Activated CD4-positive, alpha-beta T cell treated with anti-CD3 and anti-CD28 coated beads, Interleukin-2, amount 50 U/mL, for 4 hours (primary cell): ENCODE data around the gene GABBR2.
"Not testable (repeated sequence)": the region's sequence is repeated elsewhere in the genome, so short reads cannot be mapped to it uniquely, and the experiment has no call there.

Source experiments
- DNase-seq, 2 experiments: peaks; one replicate each; pipeline ENCODE4 v3.0.0-alpha.2; 2020

The GABBR2 gene

DNA sequence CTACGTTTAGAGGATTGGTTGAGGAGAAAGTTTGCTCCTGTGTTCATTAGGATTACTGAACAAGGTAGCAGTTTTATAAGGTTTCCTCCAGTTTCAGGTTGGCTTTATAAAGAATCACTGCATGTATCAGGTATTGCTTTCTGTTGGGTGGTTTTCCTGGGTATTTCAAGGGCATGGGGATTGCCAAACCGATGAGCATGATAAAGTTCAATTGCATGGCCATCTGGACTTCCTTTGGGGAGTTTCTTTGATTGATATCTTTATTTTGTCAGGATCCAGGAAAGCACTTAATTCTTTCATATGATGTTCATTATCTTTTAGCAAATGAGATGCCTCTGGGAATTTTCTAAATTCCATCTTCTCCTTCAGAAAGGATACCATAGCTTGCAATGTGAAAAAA lies 10.3 kb upstream of the GABBR2 start:
- no peak for DNase-seq

DNA sequence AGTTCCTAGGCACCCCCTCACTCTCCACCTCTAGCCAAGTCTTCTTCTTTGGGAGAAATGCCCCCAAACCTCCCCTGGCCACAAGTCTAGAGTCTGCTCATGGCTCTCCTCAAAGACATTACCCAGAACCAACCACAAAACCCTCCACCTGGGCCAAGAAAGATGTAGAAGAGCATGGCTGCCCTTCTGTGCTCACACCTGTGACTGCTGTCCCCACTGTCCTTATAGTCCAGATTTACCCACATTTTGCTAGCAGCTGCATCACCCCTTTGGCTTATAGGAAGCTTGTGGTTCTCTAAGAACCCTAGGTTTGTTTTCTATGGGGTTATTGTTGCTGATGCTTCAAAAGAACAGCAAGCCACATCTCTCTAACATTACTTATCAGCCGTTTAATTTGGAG lies 6.1 kb upstream of the GABBR2 start:
- DNase-seq = no peak

DNA sequence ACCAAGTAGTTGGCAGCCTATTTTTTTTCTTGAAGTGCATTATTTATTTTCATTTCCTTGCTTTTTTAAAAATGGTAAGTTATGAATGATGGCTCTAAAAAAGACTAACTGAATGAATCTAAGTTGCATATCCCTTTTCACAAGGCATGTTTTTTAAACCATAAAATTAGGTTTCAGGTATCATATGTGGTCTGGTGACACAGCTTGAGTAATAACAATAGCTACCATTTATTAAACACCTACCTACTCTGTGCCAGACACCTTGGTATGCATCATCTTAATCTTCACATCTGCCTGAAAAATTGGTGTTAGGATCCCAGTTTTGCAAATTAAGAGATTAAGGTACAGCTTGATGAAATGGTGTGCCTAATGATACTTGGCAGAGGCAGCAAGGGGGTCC lies 4.3 kb upstream of the GABBR2 start:
- DNase-seq = no peak

DNA sequence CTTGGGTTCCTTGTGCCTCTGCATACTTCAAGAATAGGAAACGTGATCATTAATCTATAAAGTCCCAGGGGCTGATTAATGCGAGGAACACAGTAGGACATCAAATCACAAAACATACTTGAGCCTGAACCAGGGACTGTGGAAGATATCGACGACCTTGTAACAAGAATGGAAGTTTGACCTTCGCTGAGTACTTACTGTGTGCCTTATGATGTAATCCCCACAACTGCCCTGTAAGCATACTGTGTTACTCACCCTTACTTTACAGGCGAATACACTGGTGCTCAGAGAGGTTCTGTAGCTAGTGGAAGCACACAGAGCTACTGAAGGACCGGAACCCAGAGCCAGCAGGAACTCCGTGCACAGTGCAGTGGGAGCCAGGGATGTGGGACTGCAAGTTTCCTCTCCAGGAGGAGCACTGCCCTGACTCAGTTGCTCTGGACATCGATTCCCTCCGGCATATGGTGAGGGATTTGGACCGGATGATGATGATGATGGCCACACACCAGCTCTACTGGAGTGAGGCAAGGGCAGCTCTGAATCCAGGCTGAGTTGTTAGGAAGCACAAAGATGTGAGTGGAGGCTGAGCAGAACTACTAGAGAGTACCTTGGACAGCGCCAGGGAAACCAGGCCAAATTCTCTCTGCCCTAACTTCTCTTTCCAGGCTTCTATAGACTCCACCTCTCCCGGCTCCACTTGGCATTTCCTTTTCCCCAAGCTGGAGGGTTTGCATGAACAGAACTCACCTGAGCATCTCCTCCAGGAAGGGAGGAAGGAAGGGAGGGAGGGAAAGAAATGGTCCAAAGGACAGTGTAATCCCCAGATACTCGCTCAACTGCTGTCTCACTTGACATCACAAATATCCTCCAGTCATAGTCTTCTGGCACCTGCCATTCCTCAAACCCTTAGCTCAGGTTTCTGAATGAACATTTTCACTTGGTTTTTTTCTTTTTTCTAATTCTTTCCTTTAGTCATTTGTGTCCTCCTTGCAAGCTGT lies 1.5 kb upstream of the GABBR2 start:
- no peak for DNase-seq

DNA sequence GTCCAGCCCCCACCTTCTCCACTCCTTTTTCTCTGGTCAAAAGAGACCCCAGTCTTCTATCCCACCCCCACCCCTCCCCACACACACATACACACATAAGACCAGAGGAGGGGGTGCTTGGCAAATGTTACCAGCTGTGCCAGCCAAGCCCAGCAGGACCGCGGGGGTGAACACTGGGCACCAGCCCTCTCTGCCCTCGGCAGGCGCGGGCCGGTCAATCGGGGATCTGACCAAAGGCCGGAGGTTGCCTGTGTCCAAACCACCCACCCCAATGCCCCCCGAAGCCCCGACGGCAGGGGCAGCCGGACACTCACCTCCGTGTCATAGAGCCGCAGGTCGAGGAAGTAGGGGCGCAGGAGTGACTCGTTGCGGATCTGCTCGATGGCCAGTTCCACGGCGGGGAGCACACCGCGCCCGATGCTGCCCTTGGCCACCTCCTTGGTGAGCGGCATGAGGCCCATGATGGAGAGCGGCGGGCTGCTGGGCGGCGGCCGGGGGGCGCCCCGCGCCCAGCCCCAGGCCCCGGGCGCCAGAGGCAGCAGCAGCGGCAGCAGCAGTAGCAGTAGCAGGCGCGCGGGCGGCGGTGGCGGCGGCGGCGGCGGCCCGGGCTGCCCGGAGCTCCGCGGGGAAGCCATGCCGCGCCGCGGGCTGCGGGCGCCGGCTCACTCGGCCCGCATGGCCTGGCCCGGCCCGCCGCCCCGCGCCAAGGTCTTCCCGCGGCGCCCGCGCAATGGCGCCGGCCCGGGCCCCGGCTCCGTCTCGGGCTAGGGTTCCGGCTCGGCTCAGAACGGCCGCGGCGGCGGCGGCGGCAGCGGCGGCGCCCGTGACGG lies 417 bp downstream of the GABBR2 start:
- no peak for DNase-seq

DNA sequence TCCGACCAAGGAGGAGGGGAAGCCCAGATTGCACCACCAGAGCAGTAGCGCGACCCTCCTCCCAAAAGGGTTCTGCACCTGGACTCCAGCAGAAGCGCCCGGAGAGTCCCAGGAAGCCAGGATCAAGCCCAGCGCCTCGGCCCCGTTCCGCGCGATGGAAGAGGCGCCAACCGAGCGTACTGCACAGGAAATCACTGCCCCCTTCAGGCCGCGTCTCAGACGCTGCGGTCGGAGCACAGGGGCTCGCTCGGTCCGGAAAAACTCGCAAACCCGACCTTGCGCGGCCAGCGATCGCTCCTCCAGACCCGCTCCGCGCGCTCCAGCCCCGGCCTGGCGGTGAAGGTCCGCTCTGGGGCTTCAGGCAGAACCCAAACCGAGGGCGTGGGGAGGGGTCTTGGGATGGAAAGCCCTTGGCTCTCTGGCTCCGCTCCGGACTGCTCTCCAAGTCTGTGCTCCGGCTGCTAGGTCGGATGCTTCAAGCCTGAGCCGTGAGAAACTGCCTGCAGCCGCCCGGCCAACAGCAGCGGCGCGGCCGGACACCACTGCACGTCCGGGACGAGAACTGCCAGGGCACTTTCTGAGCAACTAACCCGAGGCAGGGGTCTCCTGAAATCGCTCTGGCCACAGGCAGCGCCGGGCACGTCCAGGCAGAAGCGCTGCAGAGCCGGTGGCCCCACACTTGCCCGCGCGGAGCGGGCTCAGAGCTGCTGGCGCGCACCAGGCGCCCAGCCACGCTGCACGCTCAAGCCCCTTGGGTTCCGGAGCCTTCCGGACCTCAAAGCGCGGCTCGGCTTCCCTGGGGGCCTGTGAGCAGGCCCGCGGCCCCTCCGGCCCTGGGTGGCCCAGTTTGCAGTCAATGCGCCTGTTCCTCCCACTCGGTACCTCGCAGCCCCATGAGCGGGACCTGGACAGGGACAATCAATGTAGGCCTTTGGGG lies 1.3 kb downstream of the GABBR2 start:
- no peak for DNase-seq

DNA sequence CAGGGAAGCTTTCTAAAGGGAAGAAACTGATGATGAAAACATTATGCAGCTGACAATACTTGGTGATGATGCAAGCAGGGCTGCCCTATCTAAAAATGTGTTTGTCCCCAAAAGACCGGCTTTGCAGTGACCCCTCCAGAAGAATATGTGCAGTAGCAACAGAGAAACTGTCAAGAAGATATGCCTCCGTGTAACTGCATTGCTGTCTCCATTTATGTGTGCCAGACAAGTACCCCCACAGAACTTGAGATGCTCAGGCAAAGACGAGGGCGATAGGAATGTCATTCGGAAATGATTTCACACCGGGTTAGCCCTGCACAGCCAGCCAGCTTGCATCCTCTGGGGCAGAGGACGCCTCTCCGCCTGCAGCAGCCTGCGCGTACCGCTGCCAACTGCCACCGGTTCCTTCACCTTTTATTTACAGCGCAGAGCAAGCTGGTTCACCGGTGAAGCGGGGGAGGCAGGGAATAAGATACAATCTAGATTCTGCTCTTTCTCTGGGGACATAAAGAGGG lies 2.0 kb downstream of the GABBR2 start:
- DNase-seq = no peak

DNA sequence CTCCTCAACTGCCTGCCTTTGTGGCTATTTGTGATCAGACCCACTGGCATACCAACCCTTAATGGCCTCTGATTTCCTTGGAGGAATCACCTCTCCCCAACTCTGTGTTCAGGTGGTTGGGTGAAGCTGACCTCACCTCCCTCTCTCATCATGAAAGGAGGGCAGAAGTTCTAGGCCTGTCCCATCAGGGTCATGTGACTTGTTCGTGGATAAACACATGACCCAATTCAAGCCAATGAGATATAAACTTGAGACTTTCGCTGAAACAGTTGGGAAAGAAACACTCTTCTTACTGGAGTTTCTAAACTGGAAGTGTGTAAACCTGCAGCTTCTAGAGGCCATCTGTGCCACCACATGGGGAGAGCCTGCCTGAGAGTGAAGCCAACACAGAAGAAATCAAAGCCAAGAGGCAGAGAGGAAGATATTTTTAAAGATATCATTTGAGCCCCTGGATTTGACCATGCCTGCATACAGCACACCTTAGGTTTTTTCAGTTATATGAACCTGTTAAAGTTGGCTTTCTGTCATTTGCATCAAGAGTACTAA lies 5.8 kb downstream of the GABBR2 start:
- DNase-seq = no peak

DNA sequence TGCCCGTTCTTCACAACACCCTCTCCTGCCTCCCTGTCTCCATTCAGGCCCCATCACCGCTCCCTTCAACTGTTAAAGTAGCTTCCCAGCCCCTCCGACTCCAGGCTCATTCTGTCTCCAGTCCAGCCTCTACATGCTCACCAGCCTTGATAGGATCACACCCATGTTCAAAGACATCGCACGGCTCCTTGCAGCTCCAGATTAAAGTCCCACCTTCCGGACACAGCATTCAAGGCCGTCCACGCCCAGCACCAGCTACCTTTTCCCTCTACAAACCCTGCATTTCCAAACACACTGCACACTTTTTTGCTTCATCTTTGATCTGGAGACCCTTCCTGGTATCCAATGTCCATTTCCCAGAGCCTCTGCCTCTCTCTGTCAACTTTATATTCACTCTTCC lies 6.4 kb downstream of the GABBR2 start:
- no peak for DNase-seq

DNA sequence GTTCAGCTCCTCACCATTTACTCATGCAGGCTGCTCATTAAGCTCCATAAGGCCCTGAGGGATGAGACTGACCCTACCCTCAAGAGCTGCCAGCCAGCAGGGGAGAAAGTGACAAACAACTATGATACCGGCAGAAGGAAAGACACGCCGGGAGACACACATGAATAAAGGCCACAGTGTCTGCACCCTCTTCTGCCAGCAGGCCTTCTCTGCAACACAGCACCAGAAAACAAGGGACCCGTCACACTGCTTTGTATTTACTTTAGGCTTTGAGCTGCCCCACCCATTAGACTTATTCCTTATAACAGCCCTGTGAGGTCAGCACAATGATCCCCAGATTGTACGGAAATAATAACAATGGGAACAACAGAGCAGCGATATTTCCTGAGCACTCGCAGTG lies 7.2 kb downstream of the GABBR2 start:
- no peak for DNase-seq

DNA sequence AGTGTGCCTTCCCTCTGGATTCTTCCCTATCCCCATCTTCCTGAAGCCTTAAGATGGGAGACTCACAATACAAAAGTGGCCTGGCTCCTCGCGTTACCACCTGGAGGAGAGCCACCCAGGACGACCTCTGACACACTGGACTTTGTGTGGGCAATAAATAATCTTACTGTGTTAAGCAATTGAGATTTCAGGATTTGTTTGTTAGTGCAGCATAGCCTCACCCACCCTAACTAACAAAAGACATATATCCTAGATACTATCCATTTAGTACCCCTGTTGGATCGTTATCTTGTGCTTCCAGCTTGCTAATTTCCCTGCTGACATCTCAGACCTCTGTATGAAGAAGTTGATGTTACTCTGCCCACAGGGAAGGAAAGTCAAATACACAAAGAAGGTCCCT lies 7.9 kb downstream of the GABBR2 start:
- DNase-seq = no peak

DNA sequence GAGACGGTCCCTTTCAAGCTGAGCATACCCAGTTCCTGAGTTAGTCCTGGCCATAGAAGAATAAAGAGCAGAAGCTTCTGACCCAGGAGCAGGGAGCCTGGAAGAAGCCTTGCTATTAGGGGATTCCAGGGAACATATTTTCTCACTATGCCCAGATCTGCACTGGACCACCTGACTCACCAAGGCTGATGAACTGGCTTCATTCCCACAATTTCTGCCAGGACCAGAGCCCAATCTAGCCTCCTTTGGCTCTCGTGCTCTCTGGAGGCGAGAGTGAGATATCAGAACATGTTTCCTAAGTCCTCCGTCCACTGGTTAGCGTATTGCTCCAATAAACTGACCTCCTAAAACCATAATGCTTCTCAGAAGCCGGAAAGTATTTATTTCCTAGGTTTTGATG lies 9.9 kb downstream of the GABBR2 start:
- no peak for DNase-seq

DNA sequence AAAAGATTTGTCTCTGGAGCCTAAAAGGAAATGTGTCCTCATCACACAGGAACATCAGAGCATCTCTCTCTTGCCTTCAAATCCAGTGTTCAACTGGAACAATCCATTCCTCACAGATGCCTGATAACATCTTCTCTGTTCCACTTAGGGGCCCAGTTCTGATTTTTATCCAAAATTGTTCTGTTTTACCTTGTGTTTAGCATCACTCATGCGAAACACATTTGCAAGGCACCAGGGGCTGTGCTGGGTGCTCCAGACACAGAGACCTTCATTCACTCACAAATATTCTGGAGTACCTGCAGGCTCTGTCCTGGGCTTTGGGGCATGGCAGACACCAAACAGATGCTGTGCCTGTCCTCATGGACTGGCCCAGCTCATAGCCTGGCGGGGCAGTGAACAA lies 13.8 kb downstream of the GABBR2 start:
- DNase-seq = no peak

DNA sequence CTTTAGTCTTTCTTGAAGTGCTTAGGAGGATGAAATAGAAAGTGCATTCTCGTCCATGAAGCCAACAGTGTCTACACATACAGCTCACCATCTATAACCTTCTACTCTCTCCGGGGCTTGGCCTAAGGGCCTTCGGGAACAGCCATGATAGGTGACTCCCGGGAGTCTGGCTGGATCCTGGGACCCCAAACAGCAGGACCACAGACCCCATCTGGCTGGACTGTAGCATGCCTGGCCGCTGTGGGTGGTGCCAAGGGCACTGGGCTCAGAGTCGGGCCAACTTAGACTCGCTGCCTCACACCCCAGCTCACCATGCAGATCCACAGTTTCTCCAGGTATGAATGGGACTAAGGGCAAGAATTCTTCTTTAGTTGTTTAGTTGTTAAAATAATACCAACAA lies 16.3 kb downstream of the GABBR2 start:
- DNase-seq = no peak

DNA sequence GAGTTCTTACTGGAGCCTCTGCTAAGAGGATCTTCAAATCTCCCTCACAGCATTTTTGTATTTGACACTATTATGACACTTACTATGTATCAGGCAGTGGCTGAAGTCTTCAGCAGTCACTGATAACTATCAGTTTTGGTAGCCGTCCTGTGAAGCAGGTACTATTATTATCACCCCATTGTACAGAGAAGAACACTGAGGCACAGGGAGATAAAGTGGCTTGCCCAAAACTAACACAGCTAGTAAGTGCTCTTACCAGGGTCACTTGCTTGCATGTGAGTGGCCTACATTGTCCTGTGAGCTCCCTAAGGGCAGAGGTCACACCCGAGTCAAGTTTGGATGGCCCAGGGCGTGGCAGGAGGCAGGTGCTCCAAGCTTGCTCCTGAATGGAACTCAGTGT lies 16.8 kb downstream of the GABBR2 start:
- no peak for DNase-seq

DNA sequence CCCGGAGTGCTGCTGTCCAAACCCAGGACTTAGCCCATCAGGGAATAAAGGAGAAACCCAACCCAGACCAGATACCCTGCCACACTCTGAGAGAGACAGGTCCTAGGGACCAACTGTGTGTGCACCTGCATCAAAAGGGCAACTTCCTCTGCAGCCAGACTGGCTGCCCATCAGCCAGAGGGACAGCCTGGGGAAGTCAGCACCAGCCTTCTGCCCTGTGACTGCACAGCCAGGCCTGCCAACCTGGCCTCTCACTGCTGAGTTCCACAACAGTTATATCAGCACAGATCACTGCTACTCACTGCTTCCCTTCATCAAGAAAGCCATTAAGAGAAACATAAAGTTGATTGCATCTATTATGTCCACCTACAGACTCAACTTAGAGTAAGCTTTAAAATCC lies 18.0 kb downstream of the GABBR2 start:
- DNase-seq = no peak

DNA sequence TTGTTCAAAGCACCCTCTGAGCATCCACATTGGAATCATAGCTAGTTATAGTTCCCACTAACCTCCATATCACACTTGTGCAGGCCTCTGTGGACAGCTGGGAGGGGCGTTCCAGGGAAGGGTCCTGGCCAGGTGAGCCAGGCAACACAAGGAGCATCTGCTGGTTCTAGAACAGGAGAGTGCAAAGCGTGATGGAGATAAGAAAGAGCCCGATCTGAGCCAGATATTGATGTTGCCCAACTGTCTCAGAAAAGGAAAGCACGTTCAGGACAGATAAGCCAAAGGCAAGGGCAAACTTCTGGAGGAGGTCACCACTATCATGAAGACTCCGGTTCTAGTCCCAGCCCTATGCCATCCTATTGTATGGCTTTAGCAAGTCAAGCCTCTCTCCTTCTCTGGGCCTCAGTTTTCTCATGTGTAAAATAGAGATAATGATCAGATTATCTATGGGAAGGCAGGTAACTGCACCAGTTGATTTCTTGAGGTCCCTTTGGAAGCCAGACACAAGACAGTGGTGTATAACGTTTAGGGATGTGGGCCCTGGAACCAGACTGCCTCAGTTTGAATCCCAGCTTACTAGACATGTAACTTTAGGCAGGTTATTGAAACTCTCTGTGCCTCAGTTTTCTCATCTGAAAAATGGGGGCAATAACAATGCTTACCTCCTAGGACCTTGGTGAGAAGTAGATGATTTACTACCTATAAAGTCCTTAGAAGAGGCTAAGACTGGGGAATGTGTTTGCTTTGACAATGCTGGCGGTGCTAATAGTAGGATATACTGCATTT lies 19.8 kb downstream of the GABBR2 start:
- no peak for DNase-seq

DNA sequence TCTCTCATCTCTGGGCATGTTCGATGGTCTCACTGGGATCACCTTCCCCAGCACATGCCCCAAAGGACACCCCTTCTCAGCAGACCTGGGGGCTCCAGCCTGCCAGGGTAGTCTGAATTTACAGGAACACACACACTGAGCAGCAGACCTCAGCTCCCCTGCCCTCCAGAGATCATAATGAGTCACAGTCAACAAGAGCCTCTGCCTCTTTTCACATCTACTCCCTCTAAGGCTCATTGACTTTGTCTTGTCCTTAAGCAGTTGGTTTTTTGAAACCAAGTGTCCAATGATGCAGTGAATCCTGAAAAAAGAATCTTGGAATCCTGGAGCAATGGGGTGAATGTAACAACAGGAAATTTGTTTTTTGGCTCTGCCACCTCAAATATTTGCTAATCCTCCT lies 20.8 kb downstream of the GABBR2 start:
- no peak for DNase-seq

DNA sequence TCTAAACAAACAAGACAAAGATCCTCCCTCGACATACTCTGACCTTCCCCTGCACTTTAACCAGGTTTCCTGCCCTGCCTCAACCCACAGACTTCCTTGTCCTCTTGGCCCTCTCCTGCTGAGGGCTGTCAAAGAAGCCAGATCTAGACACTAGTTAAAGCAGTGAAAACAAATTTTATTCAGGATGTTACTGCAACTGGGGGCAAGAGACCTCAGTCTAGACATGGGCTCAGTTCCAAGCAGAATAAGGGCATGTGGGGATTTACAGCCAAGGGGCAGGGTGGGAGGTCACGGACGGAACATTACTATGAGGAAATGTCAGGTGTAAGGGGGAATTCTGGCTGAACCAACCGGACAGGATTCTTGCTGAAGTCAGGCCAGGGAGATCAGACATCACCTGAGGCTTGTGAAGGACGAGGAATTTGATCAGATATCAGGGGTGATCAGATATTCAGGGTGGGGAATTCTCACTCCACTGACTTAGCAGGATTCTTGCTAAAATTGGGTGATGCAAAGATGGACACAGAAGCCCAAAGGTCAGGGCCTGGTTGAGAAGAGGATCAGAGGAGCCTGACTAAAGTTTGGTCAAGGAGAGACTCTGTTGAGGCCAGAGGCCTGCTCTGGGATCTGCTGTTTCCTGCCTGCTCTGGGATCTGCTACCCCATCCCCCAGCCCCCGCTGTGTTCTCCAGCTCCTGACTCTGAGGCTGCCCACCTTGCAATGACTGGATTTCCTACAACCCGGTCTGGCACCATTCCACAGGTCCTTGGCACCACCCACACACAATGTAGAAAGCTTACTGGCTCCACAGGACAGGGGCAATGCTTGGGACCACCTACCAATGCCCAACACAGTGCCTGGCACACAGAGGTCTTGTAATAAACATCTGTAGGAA lies 21.5 kb downstream of the GABBR2 start:
- no peak for DNase-seq

DNA sequence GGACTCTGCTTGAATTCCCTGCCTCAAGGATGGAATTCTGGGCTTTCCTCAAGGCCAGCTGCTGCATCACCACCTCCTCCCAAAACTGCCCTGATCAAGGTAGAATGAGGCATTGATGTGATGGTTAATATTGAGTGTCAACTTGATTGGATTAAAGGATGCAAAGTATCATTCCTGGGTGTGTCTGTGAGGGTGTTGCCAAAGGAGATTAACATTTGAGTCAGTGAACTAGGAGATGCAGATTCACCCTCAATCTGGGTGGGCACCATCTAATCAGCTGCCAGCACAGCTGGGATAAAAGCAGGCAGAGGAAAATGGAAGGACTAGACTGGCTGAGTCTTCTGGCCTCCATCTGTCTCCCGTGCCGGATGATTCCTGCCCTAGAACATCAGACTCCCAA lies 23.9 kb downstream of the GABBR2 start:
- not testable (repeated sequence) for DNase-seq
